PFSK-1 (cell line): Measurements from ENCODE around the gene GBP2.

Experiments
- POLR2AphosphoS5 ChIP-seq: IDR thresholded peaks from 2 replicates; pipeline ENCODE4 v1.6.1; 2012; ENCODE audit warnings: low read depth, mild to moderate bottlenecking, control low read depth, low read length, moderate library complexity
- TAF1 ChIP-seq: IDR thresholded peaks from 2 replicates; pipeline ENCODE4 v1.6.1; 2012; ENCODE audit warnings: low read length, control low read depth, borderline replicate concordance; ENCODE audit not compliant: insufficient read depth
- TF ChIP-seq, protein P1 (sequence below), 2 experiments: IDR thresholded peaks; 2 replicates each; pipeline versions ENCODE4 v1.6.1 to v1.8.0; 2011 to 2012; ENCODE audit warnings: low read depth in 2 of 2, low read length in 2 of 2, control low read depth in 1 of 2, inconsistent platforms in 1 of 2, mild to moderate bottlenecking in 1 of 2, moderate library complexity in 1 of 2; ENCODE audit not compliant: insufficient read depth in 1 of 2

DNA sequence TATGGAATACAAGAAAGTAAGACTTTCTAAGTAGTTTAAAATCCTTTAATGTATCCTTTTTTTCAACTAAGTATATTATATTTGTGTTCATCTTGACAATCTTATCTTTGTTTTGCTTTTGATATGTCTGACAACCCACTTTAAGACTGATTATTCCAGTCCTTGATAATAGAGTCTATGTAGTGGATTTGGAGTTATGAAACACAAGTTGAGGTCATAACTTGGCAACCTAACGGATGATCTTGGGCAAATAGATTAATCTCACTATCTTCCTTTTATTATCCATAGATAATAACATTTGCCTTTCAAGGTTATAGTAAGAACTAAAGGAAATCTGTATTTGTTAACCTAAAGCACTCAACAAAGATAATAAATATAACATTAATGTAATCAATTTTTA is 4.8 kb upstream of the GBP2 start:
- no peak for TF ChIP-seq POLR2AphosphoS5
- TF ChIP-seq, protein P1, sequence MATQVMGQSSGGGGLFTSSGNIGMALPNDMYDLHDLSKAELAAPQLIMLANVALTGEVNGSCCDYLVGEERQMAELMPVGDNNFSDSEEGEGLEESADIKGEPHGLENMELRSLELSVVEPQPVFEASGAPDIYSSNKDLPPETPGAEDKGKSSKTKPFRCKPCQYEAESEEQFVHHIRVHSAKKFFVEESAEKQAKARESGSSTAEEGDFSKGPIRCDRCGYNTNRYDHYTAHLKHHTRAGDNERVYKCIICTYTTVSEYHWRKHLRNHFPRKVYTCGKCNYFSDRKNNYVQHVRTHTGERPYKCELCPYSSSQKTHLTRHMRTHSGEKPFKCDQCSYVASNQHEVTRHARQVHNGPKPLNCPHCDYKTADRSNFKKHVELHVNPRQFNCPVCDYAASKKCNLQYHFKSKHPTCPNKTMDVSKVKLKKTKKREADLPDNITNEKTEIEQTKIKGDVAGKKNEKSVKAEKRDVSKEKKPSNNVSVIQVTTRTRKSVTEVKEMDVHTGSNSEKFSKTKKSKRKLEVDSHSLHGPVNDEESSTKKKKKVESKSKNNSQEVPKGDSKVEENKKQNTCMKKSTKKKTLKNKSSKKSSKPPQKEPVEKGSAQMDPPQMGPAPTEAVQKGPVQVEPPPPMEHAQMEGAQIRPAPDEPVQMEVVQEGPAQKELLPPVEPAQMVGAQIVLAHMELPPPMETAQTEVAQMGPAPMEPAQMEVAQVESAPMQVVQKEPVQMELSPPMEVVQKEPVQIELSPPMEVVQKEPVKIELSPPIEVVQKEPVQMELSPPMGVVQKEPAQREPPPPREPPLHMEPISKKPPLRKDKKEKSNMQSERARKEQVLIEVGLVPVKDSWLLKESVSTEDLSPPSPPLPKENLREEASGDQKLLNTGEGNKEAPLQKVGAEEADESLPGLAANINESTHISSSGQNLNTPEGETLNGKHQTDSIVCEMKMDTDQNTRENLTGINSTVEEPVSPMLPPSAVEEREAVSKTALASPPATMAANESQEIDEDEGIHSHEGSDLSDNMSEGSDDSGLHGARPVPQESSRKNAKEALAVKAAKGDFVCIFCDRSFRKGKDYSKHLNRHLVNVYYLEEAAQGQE (IDR thresholded peaks at IDR 0.05; ENCODE audit: insufficient read depth in 1 of 2, low read depth in 2 of 2, low read length in 2 of 2), result no peak
- no peak for TF ChIP-seq TAF1
